Endothelial cell of umbilical vein (primary cell): Measurements from ENCODE around the gene CLIC3. TPM values are rescaled to one million over a fixed set of nuclear protein-coding genes. Genes with fewer than 3 reads are reported as not detected.
A peak's percentile ranks its signal among the peaks of the same experiment; 100 is the strongest.

Experiments
- BruUV-seq: library from RNA; stranded (reverse); fragments of 400-500 nt; replicated peaks from 2 replicates; lab custom pipeline; 2021; lab: Mats Ljungman, UMichigan
- CTCF ChIA-PET: fragments of 300-600, 350-600 bp; sonication (Branson Sonifier 250); formaldehyde crosslinking; loops from one replicate; lab custom pipeline; 2021; ENCODE audit warnings: antibody characterized with exemption, inconsistent platforms; lab: Charles Lee
- POLR2A ChIA-PET: fragments of 300-600, 350-600 bp; sonication (Branson Sonifier 250); formaldehyde crosslinking; loops from one replicate; lab custom pipeline; 2021; ENCODE audit warnings: antibody characterized with exemption, inconsistent platforms; lab: Charles Lee
- DNase-seq: peaks from one replicate; pipeline ENCODE4 v3.0.0-alpha.2; 2011; ENCODE audit warnings: low read depth, low spot score
- FAIRE-seq: peaks from 2 replicates; lab custom pipeline; 2011; peaks lifted over from hg19 to GRCh38; lab: Jason Lieb, UNC
- H2AFZ ChIP-seq: 2 replicates; pipeline ENCODE4 v1.6.0; 2012; ENCODE audit warnings: low read depth, low read length, control low read depth, inconsistent platforms
- H3K27ac ChIP-seq: 2 replicates; pipeline ENCODE4 v1.5.1; 2011; ENCODE audit warnings: low read depth, mild to moderate bottlenecking, control low read depth, low read length, moderate library complexity; ENCODE audit not compliant: insufficient read depth
- H3K27me3 ChIP-seq, 2 experiments: 2 replicates each; pipeline versions ENCODE4 v1.6.0 to v1.6.1; 2011; ENCODE audit warnings: low read length in 2 of 2, mixed read lengths in 1 of 2; ENCODE audit not compliant: control insufficient read depth in 2 of 2, insufficient read depth in 2 of 2
- H3K36me3 ChIP-seq, 2 experiments: 2 replicates in 1 of 2; 3 replicates in 1 of 2; pipeline ENCODE4 v1.5.1; 2011; ENCODE audit warnings: low read length in 2 of 2, mild to moderate bottlenecking in 1 of 2, moderate library complexity in 1 of 2; ENCODE audit not compliant: control insufficient read depth in 2 of 2, insufficient read depth in 2 of 2; ENCODE audit errors: extremely low read depth in 1 of 2
- H3K4me1 ChIP-seq: 3 replicates; pipeline ENCODE4 v1.5.1; 2011; ENCODE audit warnings: mild to moderate bottlenecking, low read length; ENCODE audit not compliant: control insufficient read depth, insufficient read depth; ENCODE audit errors: extremely low read depth
- H3K4me2 ChIP-seq: 2 replicates; pipeline ENCODE4 v1.6.1; 2011; ENCODE audit warnings: low read length, control low read depth, mixed read lengths; ENCODE audit not compliant: insufficient read depth
- H3K4me3 ChIP-seq, 3 experiments: fragments of 200-600 bp in 1 of 3; sonication (generic), shearing (Covaris generic) in 1 of 3; replicated peaks in 1 of 3; 2 replicates each; pipeline ENCODE4 v1.5.1; 2011 to 2016; ENCODE audit warnings: control low read depth in 3 of 3, low read length in 3 of 3, mild to moderate bottlenecking in 2 of 3, inconsistent platforms in 1 of 3, low read depth in 1 of 3, moderate library complexity in 1 of 3; ENCODE audit not compliant: insufficient read depth in 1 of 3
- H3K79me2 ChIP-seq: 2 replicates; pipeline ENCODE4 v1.6.0; 2012; ENCODE audit warnings: low read length, inconsistent platforms; ENCODE audit not compliant: control insufficient read depth, insufficient read depth
- H3K9ac ChIP-seq: replicated peaks from 2 replicates; pipeline ENCODE3; 2011; ENCODE audit warnings: low read length, control low read depth; ENCODE audit not compliant: insufficient read depth; ENCODE audit errors: extremely low read depth
- H3K9me1 ChIP-seq: replicated peaks from 3 replicates; pipeline ENCODE4 v1.6.0; 2011; ENCODE audit warnings: mild to moderate bottlenecking, low read length; ENCODE audit not compliant: control insufficient read depth, insufficient read depth; ENCODE audit errors: extremely low read depth
- H3K9me3 ChIP-seq: replicated peaks from 2 replicates; pipeline ENCODE4 v1.5.1; 2012; ENCODE audit warnings: low read length, inconsistent platforms; ENCODE audit not compliant: control insufficient read depth, insufficient read depth
- H4K20me1 ChIP-seq: replicated peaks from 2 replicates; pipeline ENCODE3; 2011; ENCODE audit warnings: mild to moderate bottlenecking, low read length; ENCODE audit not compliant: control insufficient read depth, insufficient read depth; ENCODE audit errors: extremely low read depth
- CTCF ChIP-seq, 2 donors: IDR thresholded peaks; 1 replicate in 1 of 2; 2 replicates in 1 of 2; pipeline ENCODE4 v1.5.1; 2011; ENCODE audit warnings: low read length in 2 of 2, mild to moderate bottlenecking in 2 of 2, moderate library complexity in 2 of 2, control low read depth in 1 of 2, inconsistent platforms in 1 of 2, low read depth in 1 of 2; ENCODE audit not compliant: insufficient read depth in 1 of 2; ENCODE audit errors: extremely low read depth in 1 of 2
- EZH2 ChIP-seq: IDR thresholded peaks from 2 replicates; pipeline ENCODE4 v1.6.1; 2012; ENCODE audit warnings: borderline replicate concordance, low read depth, mild to moderate bottlenecking, moderate library complexity, low read length, inconsistent platforms; ENCODE audit not compliant: severe bottlenecking
- dilution Hi-C: fragments of 300-500 bp; cut with MboI; formaldehyde crosslinking; loops from one replicate; pipeline ENCODE4 v1.15.0; 2019; ENCODE audit warnings: low sequenced_read_pairs; ENCODE audit not compliant: extremely low pct_ligation_motif_present
- intact Hi-C: fragments of 100-400 bp; cut with micrococcal nuclease; formaldehyde crosslinking; loops from one replicate; pipeline ENCODE4 v1.10.0; 2022
- polyA plus RNA-seq, 4 experiments: library from polyadenylated mRNA; depleted of rRNA in 3 of 4; stranded (reverse) in 3 of 4; unstranded in 1 of 4; fragments of >200 nt; gene quantifications; 2 replicates each; pipeline versions ENCODE4 v1.2.1 to v1.2.3, GENCODE V29; 2011 to 2012; ENCODE audit warnings: missing spikeins in 1 of 4
- total RNA-seq: library from RNA; stranded (reverse); gene quantifications from 2 replicates; pipeline ENCODE4 v1.2.3, GENCODE V29; 2021

Gene CLIC3
- total and polyA plus RNA-seq, 2 donors (not counting 3 experiments of a cell fraction or from before 2014, with no cell fraction given), result 2.3 TPM; not detected in 1

GRCh38 chr9:136985853-136986252 lies 10.5 kb downstream of the CLIC3 start:
- Histone ChIP-seq H3K27ac (no peak overlapping the region), H3K4me1 (peaks cover 4% of the 10 kb centered on the region), H3K36me3 (no peaks in the 10 kb centered on the region), H3K9me3 (no peaks in the 10 kb centered on the region), H3K4me3 (no peak overlapping the region), H3K9me1 (no peaks in the 10 kb centered on the region), H3K4me2 (no peak overlapping the region), H2AFZ (no peak overlapping the region), H4K20me1 (no peaks in the 10 kb centered on the region), H3K9ac (no peak overlapping the region), H3K79me2 (no peaks in the 10 kb centered on the region), H3K27me3 (peaks cover 3 to 10% of the 10 kb centered on the region in 2 experiments)
- ChIA-PET POLR2A (no interaction called here), CTCF (interaction anchor here (1.3 kb wide), 1 partner anchor 38 kb away, joined by 3 read pairs; no protein-coding TSS in a partner anchor)
- DNase-seq (no peak), FAIRE-seq (no peak)
- intact Hi-C loops, result no loop called here
- dilution Hi-C loops, result no loop called here
- BruUV-seq, result no TSS peak
- TF ChIP-seq CTCF (IDR thresholded peaks at IDR 0.05; ENCODE audit: extremely low read depth in 1 of 2, insufficient read depth in 1 of 2, low read depth in 1 of 2, low read length in 2 of 2), result no peak

- intact Hi-C loops (no loop called here), dilution Hi-C loops (no loop called here)
- Histone ChIP-seq H3K4me1 (peaks cover 4% of the 10 kb centered on the region), H3K27ac (no peak overlapping the region), H3K79me2 (no peaks in the 10 kb centered on the region), H3K36me3 (no peaks in the 10 kb centered on the region), H3K27me3 (peaks cover 3 to 10% of the 10 kb centered on the region in 2 experiments), H3K4me3 (no peak overlapping the region), H3K9ac (no peak overlapping the region), H3K9me3 (no peaks in the 10 kb centered on the region), H4K20me1 (no peaks in the 10 kb centered on the region), H3K9me1 (no peaks in the 10 kb centered on the region), H2AFZ (no peak overlapping the region), H3K4me2 (no peak overlapping the region)
- no TSS peak for BruUV-seq
- no peak for DNase-seq
- ChIA-PET POLR2A (no interaction called here), CTCF (interaction anchor here (1.3 kb wide), 1 partner anchor 37 kb away, joined by 3 read pairs; no protein-coding TSS in a partner anchor)
- TF ChIP-seq CTCF (IDR thresholded peaks at IDR 0.05; ENCODE audit: extremely low read depth in 1 of 2, insufficient read depth in 1 of 2, low read depth in 1 of 2, low read length in 2 of 2), result no peak
- TF ChIP-seq EZH2, result peak; percentile 80
- no peak for FAIRE-seq
Measured at GRCh38 chr9:136985027-136985602, 11.3 kb downstream of the CLIC3 start.
